ENCODE results near the gene HRAS. TPM values are rescaled to one million over a fixed set of nuclear protein-coding genes. Genes with fewer than 3 reads are reported as not detected.

HRAS gene
- total and polyA plus RNA-seq, 2 of the 13 experiments (the other 11 are each of a cell fraction or from before 2014, with no cell fraction given): 32.9 to 50.0 TPM

DNA sequence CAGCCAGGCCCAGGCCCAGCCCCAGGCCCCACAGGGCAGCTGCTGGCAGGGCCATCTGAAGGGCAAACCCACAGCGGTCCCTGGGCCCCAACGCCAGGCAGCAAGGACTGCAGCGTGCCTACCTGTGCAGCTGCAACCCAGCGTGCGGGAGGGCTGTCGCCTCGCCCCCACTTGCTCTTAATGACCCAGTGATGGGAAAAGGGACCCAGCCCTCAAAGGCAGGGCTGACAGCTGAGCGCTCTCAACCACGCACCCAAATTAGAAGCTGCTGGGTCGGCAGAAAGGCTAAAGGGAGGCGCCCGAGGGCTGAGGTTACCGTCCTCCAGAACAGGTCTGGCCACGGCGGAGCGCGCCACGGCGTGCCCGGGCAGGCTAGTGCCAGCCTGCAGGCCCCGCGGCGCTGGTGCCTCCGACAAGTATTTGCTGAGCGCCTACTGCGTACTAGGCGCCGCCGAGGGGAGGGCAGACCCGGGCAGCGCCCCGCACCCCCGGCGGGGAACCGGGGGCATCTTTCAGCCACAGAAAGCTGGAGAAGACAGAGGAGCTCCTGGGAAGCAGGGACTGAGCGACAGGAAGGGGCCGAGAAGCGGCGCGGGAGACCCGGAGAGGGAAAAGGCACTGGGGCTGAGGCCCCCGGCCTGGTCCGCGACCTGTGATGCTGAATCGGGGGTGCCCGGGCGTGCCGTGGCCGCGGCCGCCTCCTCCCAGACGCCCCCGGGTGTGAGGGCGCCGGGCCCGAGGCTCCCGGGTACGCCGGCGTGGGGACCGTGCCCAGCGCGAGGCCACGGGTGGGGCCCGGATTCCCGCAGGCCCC is 773 bp downstream of the HRAS start (continued):
- TF ChIP-seq, protein P1, sequence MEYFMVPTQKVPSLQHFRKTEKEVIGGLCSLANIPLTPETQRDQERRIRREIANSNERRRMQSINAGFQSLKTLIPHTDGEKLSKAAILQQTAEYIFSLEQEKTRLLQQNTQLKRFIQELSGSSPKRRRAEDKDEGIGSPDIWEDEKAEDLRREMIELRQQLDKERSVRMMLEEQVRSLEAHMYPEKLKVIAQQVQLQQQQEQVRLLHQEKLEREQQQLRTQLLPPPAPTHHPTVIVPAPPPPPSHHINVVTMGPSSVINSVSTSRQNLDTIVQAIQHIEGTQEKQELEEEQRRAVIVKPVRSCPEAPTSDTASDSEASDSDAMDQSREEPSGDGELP (IDR thresholded peaks at IDR 0.05; ENCODE audit: borderline replicate concordance, low read depth): no peak
- TF ChIP-seq ZNF30 (CRISPR knock-in tag; IDR thresholded peaks at IDR 0.05) (no peak), ZNF292 (CRISPR knock-in tag; IDR thresholded peaks at IDR 0.05; ENCODE audit: borderline replicate concordance, low read depth) (no peak), ZNF577 (CRISPR knock-in tag; IDR thresholded peaks at IDR 0.05; ENCODE audit: borderline replicate concordance, low read depth) (no peak), KDM2A (CRISPR knock-in tag; IDR thresholded peaks at IDR 0.05; ENCODE audit: borderline replicate concordance, low read depth) (peak; percentile 78; the same call in 1 of the 2 replicates), ZNF737 (CRISPR knock-in tag; IDR thresholded peaks at IDR 0.05; ENCODE audit: borderline replicate concordance) (no peak), ATAD3A (CRISPR knock-in tag; IDR thresholded peaks at IDR 0.05) (no peak), NAIF1 (CRISPR knock-in tag; IDR thresholded peaks at IDR 0.05; ENCODE audit: borderline replicate concordance) (no peak), TGIF2 (CRISPR knock-in tag; IDR thresholded peaks at IDR 0.05) (no peak), KDM4B (CRISPR knock-in tag; IDR thresholded peaks at IDR 0.05) (no peak), CCDC6 (CRISPR knock-in tag; IDR thresholded peaks at IDR 0.05) (no peak), NFRKB (IDR thresholded peaks at IDR 0.05) (no peak), ZNF552 (CRISPR knock-in tag; IDR thresholded peaks at IDR 0.05; ENCODE audit: borderline replicate concordance) (no peak), HES4 (CRISPR knock-in tag; IDR thresholded peaks at IDR 0.05; ENCODE audit: borderline replicate concordance) (0 out of 2 replicates have a peak, but pooled peaks have one; percentile 27), NFIC (IDR thresholded peaks at IDR 0.05; ENCODE audit: low read length) (no peak), ZNF530 (CRISPR knock-in tag; IDR thresholded peaks at IDR 0.05; ENCODE audit: low read depth) (no peak), ZNF501 (CRISPR knock-in tag; IDR thresholded peaks at IDR 0.05) (peak; percentile 67), MTF2 (CRISPR knock-in tag; IDR thresholded peaks at IDR 0.05; ENCODE audit: borderline replicate concordance) (no peak), GTF3A (CRISPR knock-in tag; conservative IDR thresholded peaks at IDR 0.05) (no peak), ZNF335 (CRISPR knock-in tag; IDR thresholded peaks at IDR 0.05) (no peak), HDAC1 (CRISPR knock-in tag; IDR thresholded peaks at IDR 0.05) (no peak), TEAD3 (CRISPR knock-in tag; optimal IDR thresholded peaks at IDR 0.05; ENCODE audit: borderline replicate concordance) (no peak), NR2C2 (CRISPR knock-in tag; IDR thresholded peaks at IDR 0.05; ENCODE audit: borderline replicate concordance) (no peak), ZNF768 (CRISPR knock-in tag; IDR thresholded peaks at IDR 0.05) (no peak; the same call in 1 of the 2 replicates), PLRG1 (conservative IDR thresholded peaks at IDR 0.05) (no peak)
- TF ChIP-seq, protein P2, sequence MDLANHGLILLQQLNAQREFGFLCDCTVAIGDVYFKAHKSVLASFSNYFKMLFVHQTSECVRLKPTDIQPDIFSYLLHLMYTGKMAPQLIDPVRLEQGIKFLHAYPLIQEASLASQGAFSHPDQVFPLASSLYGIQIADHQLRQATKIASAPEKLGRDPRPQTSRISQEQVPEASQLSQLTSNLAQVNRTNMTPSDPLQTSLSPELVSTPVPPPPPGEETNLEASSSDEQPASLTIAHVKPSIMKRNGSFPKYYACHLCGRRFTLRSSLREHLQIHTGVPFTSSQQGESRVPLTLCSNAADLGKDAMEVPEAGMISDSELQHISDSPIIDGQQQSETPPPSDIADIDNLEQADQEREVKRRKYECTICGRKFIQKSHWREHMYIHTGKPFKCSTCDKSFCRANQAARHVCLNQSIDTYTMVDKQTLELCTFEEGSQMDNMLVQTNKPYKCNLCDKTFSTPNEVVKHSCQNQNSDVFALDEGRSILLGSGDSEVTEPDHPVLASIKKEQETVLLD (CRISPR knock-in tag; IDR thresholded peaks at IDR 0.05; ENCODE audit: low read depth): no peak
- TF ChIP-seq, protein P3, sequence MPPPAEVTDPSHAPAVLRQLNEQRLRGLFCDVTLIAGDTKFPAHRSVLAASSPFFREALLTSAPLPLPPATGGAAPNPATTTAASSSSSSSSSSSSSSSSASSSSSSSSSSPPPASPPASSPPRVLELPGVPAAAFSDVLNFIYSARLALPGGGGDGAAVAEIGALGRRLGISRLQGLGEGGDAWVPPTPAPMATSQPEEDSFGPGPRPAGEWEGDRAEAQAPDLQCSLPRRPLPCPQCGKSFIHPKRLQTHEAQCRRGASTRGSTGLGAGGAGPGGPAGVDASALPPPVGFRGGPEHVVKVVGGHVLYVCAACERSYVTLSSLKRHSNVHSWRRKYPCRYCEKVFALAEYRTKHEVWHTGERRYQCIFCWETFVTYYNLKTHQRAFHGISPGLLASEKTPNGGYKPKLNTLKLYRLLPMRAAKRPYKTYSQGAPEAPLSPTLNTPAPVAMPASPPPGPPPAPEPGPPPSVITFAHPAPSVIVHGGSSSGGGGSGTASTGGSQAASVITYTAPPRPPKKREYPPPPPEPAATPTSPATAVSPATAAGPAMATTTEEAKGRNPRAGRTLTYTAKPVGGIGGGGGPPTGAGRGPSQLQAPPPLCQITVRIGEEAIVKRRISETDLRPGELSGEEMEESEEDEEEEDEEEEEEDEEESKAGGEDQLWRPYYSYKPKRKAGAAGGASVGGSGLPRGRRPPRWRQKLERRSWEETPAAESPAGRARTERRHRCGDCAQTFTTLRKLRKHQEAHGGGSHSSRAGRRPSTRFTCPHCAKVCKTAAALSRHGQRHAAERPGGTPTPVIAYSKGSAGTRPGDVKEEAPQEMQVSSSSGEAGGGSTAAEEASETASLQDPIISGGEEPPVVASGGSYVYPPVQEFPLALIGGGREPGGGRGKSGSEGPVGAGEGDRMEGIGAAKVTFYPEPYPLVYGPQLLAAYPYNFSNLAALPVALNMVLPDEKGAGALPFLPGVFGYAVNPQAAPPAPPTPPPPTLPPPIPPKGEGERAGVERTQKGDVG (CRISPR knock-in tag; IDR thresholded peaks at IDR 0.05; ENCODE audit: borderline replicate concordance): peak; percentile 18; the same call in 1 of the 2 replicates
